ENCODE measurements around the gene SFXN3. TPM values are rescaled to one million over a fixed set of nuclear protein-coding genes. Genes with fewer than 3 reads are reported as not detected.

Gene SFXN3
- total and polyA plus RNA-seq, 2 of the 13 experiments (the other 11 are each of a cell fraction or from before 2014, with no cell fraction given) = 16.8 to 71.5 TPM

- peak; percentile 74 for TF ChIP-seq MTA1 (CRISPR knock-in tag; IDR thresholded peaks at IDR 0.05; ENCODE audit: borderline replicate concordance)
- TF ChIP-seq E2F2 (CRISPR knock-in tag; IDR thresholded peaks at IDR 0.05; ENCODE audit: borderline replicate concordance) = no peak
- no peak for TF ChIP-seq SRSF4 (IDR thresholded peaks at IDR 0.05; ENCODE audit: low read depth, low read length, poor library complexity, severe bottlenecking)
- no peak for TF ChIP-seq TERF1 (CRISPR knock-in tag; IDR thresholded peaks at IDR 0.05)
- TF ChIP-seq ATF7 (IDR thresholded peaks at IDR 0.05) = no peak
- TF ChIP-seq ATF7 (CRISPR knock-in tag; IDR thresholded peaks at IDR 0.05) = no peak
- peak; percentile 42; the same call in 1 of the 2 replicates for TF ChIP-seq NFKB2 (CRISPR knock-in tag; IDR thresholded peaks at IDR 0.05; ENCODE audit: borderline replicate concordance)
- 0 out of 2 replicates have a peak, but pooled peaks have one; percentile 36 for TF ChIP-seq ZNF44 (CRISPR knock-in tag; IDR thresholded peaks at IDR 0.05)
- no peak for TF ChIP-seq SALL2 (CRISPR knock-in tag; IDR thresholded peaks at IDR 0.05)
- TF ChIP-seq ZNF598 (CRISPR knock-in tag; IDR thresholded peaks at IDR 0.05; ENCODE audit: borderline replicate concordance) = peak; percentile 44; the same call in 1 of the 2 replicates
- no peak for TF ChIP-seq ZNF337 (CRISPR knock-in tag; IDR thresholded peaks at IDR 0.05; ENCODE audit: borderline replicate concordance, low read depth)
- TF ChIP-seq DBP (CRISPR knock-in tag; IDR thresholded peaks at IDR 0.05; ENCODE audit: not compliant biosample characterization) = no peak
- TF ChIP-seq DMAP1 (CRISPR knock-in tag; IDR thresholded peaks at IDR 0.05) = peak; percentile 40; the same call in 1 of the 2 replicates
- TF ChIP-seq ZNF329 (CRISPR knock-in tag; IDR thresholded peaks at IDR 0.05; ENCODE audit: low read depth) = no peak
- TF ChIP-seq CENPT (CRISPR knock-in tag; IDR thresholded peaks at IDR 0.05; ENCODE audit: low read depth) = no peak
- TF ChIP-seq ZNF75D (CRISPR knock-in tag; IDR thresholded peaks at IDR 0.05; ENCODE audit: borderline replicate concordance) = no peak
- no peak for TF ChIP-seq CHCHD3 (CRISPR knock-in tag; IDR thresholded peaks at IDR 0.05)
- no peak for TF ChIP-seq SOX6 (IDR thresholded peaks at IDR 0.05)
- no peak for TF ChIP-seq SOX6 (CRISPR knock-in tag; IDR thresholded peaks at IDR 0.05)
- TF ChIP-seq ZNF737 (CRISPR knock-in tag; IDR thresholded peaks at IDR 0.05; ENCODE audit: borderline replicate concordance) = no peak
- peak; percentile 61 for TF ChIP-seq AGO1 (IDR thresholded peaks at IDR 0.05; ENCODE audit: low read depth, low read length, poor library complexity, severe bottlenecking)
Observed at GRCh38 chr10:101031796-101032636, 982 bp downstream of the SFXN3 start (continued).
